HG03066 (cell line): ENCODE data around the gene SPACDR.
A peak's percentile ranks its signal among the peaks of the same experiment; 100 is the strongest.

Experiments used
- ATAC-seq: cut with Tn5 transposase; IDR thresholded peaks from one replicate; pipeline ENCODE4 v1.9.1; 2021; ENCODE audit warnings: low read depth; ENCODE audit not compliant: unreplicated experiment

SPACDR gene

DNA sequence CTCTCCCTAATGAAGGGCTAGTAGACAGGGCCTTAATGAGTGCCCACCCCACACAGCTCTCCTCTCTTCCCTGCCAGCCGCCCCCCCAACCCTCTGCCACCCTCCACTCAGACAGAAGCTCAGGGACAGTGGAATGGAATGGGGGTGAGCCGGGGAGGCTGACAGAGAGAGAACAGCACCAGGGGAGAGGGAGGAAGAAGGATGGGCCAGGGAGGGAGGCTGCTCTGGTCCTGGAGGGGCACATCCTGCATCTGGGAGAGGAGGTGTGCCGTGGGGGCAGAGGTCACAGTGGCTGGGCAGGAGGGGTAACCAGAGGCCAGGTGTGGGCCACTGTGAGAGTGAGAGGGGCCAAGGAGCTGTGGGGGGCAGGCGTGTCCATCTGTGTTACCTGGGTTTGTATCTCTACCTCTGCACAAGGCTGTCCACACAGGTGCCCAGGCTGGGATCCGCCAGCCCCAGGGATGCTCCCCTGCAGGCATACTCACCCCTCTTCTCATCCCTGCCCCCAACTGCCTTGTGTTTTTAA, 22.1 kb upstream of the SPACDR start:
- no peak for ATAC-seq

DNA sequence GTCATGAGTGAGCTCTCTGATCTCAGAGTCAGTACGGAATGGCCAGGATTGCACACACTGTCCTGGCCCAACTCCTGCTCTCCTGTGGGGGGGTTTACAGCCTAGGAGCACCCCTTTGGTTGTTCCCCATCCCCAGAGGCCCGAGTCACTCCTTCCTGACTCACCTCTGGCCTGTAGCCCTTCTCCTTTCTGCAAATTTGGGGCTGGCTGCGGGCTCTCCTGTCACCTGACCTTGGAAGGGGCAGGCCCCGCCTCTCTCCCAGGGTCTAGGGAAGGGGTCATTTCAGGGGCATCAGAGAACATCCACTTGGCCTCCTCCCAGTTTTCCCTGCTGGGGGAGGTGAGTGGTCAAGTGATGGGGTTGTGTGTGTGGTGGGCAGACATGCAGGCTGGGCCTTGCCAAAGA, 21.4 kb upstream of the SPACDR start:
- ATAC-seq: no peak

DNA sequence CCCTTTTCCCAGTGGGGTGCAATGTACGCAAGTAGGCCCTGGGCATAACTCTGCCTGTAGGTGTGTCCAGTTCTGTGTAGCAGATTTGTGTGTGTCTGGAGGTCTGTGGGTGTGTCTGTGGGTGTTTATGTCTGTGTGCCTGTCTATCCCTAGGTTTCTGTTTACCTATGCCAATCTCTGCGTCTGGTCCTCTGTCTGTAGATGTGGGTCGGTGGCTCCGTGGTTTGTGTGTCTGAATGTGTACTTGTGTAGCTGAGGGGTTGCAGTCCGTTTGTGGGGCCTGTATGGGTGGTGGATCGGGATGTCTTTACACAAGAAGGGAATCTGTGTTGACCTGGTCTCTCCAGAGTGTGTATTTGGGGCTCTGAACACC, 20.6 kb upstream of the SPACDR start:
- no peak for ATAC-seq

- ATAC-seq: no peak
Observed at GRCh38 chr7:100483722-100484672, 19.9 kb upstream of the SPACDR start, which contains the start of gene NYAP1. TSS of gene NYAP1 (plus strand) at chr7:100483927. CDS start at chr7:100485312, 1,385 bp downstream.

GRCh38 chr7:100483090-100483721, 19.1 kb upstream of the SPACDR start:
- ATAC-seq: peak; percentile 47

DNA sequence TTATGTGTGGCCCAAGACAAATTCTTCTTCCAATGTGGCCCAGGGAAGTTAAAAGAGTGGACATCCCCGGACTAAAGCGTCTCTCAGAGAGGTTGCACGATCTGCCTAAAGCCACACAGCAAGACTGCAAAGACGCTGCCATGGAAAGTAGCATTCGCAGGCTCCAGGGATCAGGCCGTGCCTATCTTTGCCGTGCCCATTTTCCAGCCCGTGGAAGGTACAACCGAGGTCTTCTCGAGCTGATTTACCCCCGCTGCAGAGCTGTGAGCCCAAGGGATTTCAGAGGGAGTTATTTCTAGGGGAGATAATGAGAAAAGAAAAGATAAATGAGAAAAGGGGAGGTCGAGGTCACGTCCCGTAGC, 18.6 kb upstream of the SPACDR start:
- no peak for ATAC-seq

DNA sequence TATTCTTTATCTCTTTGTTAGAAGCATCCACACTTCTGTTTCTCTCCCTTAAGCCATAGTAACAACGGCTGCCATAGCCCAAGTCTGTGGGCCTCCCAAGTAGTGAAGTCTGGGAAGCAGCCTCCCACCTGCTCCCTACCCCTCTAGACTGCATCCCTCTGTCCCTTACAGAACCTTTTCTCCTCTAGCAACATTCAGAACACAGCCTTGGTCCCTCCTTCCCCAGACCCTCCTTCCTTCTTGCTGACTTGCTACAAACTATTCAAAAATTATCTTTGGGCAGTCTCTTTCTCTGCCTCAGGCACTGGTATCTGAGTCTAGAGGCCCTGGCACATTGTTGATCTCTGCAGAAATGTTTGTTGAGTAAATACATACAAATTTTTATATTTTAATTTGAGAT, 17.4 kb upstream of the SPACDR start:
- ATAC-seq: no peak

DNA sequence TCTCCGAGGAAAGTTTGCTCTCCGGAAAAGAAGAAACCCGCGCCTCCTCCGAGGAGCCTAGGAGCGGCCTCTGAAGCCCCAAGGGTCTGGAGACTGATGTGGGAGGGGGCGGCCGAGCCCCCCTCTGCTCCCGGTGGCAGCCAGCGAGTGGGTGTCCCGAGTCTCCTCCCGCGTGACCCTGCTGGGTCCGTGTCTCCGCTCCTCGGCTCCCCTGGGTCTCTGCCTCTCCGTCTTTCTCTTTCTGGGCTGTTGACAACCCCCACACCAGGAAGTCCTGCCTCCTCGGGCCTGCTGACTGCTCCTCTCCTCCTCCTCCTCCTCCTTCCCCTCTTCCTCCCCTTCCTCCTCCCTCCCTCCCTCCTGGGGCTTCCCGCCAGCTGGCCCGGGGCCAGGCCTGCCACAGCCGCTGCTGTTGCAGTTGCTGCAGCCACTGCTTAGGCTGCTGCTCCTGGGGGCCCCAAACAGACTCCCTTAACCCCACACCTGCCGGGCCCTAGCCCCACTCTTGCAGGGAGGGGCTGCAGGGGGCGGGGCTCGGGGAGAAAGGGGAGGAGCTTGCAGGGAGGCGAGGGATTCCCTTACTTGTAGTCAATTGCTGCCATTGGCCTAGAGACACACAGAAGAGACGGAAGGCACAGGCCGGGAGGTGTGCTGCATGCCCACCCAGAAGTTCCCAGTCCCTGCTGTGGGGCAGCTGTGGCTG, 15.0 kb upstream of the SPACDR start, which contains the start of gene TSC22D4:
TSC22D4 (minus strand) TSS at position 257 of the 703 bp plus-strand sequence. CDS start 1,176 bp downstream, outside the sequence.
- ATAC-seq: peak; percentile 63

DNA sequence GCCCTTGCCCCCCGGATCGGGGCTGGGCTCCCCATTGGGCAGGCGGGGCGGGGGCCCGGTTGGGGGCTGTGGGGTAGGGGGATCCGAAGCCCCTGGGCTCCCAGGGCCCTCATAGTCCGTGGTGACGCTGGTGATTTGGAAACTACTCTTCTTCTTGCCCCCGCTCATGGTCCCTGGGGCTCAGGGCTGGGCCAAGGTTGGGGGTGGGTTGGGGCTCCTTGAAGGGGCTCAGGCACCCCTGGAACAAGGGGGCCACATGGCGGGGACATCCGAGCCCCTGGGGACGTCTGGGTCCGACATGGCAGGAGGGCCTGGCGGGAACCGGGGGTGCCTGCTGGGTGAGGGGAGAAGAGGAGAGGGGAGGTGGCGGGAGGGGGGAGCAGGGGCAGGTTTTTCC, 13.8 kb upstream of the SPACDR start:
- no peak for ATAC-seq

GRCh38 chr7:100476903-100477870, 13.1 kb upstream of the SPACDR start:
- no peak for ATAC-seq

DNA sequence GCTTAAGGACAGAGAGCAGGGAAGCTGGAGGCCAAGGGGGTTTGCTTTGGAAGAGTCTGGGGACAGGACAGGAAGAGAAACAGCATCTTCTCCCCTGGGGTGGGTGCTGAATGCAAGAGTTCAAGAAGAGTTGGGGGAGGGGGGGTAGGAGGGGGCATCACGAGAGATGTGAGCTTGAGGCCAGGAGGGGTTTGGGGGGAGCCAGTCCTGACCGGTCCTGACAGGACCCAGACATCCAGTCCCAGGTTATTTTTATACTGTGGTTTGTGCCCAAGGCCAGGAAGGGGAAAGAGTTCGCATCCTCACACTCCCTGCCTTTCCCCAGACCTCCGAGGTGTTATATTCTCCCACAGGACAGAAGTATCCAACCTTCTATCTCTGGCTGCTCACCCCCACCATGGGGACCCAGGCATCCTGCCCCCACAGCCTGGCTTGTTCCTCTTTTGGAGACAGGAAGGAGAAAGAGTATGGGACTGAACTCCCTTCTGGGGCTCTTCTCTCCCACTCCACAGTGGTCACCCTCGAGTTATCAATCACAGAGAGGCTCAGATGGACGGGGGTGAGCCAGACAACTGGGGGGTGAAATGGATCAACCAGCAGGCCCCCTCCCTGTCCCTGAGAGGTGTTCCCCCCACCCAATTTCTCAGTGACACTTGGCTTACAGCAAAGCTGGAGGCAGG, 12.2 kb upstream of the SPACDR start:
- no peak for ATAC-seq

DNA sequence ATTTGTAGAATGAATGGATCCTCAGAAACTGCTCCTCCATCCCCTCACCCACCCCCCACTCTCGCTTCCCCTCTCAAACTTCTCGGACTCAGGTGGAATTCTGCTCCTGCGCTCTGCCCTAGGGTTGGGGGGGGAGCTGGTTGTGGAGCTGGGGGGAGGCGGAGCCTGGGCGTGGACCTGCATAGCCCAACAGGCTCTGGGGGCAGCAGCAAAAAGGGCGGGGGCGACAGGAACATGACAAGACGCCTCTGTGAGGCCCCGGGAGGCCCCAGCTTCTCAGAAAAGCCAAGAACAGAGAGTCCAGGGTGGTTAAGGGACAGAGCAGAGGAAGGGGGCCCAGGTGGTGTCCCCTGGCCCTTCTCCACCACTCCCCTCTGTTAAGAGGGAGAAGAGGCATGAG, 11.5 kb upstream of the SPACDR start:
- no peak for ATAC-seq

GRCh38 chr7:100472854-100473499, 8.9 kb upstream of the SPACDR start:
- ATAC-seq: no peak

DNA sequence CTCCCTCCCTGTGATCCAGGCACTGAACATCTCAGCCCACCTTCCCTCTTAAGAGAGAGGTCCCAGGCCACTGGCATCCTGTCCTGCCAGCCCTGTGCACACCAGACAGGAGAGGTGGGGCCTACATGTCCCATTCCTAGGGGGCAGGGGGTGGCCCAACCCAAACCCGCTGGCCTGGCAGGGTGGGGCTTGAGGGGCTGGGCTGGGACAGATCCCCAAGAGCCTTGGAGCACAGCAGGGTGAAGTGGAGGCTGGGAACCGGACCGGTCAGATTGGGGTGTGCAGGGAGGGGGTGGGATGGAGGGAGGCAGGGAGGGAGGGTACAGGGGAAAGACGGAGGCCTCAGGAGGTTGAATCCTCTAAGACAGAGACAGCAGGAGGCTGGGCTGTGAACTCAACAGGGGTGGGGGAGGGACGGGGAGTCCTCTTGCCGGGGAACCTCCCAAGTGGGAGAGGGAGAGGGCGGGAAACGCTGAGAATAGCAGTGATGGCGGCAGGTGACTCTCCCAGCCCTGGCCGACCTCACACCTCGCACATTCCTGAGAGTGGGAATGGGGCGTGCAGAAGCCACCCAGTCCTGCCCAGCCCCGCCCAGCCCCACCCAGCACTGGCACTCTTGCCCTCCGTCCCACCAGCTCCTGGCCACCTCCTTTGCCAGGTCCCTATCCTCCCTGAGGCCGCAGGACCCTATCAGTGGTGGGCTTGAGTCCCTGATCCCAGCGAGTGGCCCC, 8.2 kb upstream of the SPACDR start:
- no peak for ATAC-seq

DNA sequence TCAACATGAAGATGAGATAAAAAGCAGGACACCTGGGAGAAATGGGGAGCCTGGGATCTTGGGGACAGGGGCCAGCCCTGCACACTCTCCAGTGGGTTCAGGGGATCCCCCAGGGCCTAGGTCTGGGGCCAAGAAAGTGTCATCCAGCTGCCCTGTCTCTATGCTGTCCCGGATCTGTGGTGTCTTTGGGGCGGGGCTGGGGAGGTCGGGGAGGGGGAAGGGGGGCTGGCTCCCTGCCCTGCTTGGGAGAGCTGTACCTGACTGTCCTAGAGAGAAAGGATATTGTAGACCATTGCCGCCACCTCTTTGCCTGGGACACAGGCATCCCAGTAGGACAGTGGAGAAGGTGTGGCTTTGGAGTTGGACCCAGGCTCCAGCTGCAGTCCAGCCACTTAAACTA, 7.0 kb upstream of the SPACDR start:
- no peak for ATAC-seq

DNA sequence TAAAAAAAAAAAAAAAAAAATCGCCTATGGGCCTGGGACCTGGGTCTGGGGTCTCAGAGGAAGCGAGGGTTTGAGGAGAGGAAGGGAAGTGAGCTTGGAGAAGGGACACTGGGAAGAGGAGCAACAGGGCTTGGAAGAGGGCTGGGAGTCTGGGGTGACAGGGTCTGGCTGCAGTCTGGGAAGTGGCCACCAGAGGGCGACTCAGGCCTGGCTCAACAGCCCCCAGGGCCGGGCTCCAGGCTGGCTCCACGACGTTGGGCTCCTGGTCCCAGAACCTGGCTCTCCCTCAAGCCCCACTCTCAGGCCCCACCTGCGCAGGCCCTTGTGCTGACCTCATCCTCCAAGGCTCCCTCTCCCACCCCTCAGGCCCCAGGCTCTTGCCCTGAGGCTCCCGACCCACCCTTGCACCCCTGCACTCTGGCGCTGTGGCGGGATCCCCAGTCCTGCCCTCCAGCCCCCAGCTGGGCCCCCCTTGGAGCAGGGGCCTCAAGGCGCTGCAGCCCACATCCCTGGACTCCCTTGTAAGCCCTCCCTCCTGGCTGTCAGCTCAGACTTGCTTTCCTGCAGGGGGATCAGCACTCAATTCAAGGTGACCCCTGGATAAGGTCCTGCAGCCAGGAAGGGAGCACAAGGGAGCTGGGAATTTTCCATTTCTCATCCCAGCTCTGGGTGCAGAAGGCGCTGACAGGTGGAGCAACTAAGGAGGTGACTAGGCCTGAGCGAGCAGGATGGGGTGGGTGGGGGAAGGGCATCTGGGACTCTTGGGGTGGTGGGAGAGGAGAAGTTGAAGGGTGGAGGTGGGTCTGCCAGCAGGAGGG, 5.4 kb upstream of the SPACDR start:
- ATAC-seq: no peak

GRCh38 chr7:100467638-100468373, 3.7 kb upstream of the SPACDR start:
- ATAC-seq: no peak
